ENCODE results near the gene POMP. TPM values are rescaled to one million over a fixed set of nuclear protein-coding genes. Genes with fewer than 3 reads are reported as not detected.

The POMP gene
- total RNA-seq, 4 donors from 2014 or later = 23.8 to 43.4 (median 40.3) TPM

- no peak for DNase-seq (ENCODE audit: low spot score in 2 of 2)
- 53 to 63% methylated on average over 15 of the region's 15 CpGs for WGBS, 2 donors
- TF ChIP-seq POLR2A (IDR thresholded peaks at IDR 0.05) (no peak), CTCF (IDR thresholded peaks at IDR 0.05) (no peak)
- intact Hi-C loops (cut with DNase I; ENCODE audit: low total_unique reads) = no loop called here
- H3K4me3 ChIP-seq (ENCODE audit: low read depth, poor library complexity, severe bottlenecking) = no peak overlapping the region
Observed at GRCh38 chr13:28623782-28624706, 34.9 kb upstream of the POMP start.

- intact Hi-C loops (cut with DNase I; ENCODE audit: low total_unique reads) = no loop called here
- no peak for DNase-seq (ENCODE audit: low spot score in 2 of 2)
- TF ChIP-seq POLR2A (IDR thresholded peaks at IDR 0.05) (no peak), CTCF (IDR thresholded peaks at IDR 0.05) (no peak)
- no peak overlapping the region for H3K4me3 ChIP-seq (ENCODE audit: low read depth, poor library complexity, severe bottlenecking)
- WGBS, 2 donors = 64 to 69% methylated on average over 11 of the region's 11 CpGs
Observed at GRCh38 chr13:28624707-28625432, 34.1 kb upstream of the POMP start.

GRCh38 chr13:28626266-28626665, 32.7 kb upstream of the POMP start:
- WGBS, 2 donors = 63 to 82% methylated on average over 5 of the region's 5 CpGs
- intact Hi-C loops (cut with DNase I; ENCODE audit: low total_unique reads) = no loop called here

GRCh38 chr13:28628241-28628640, 30.7 kb upstream of the POMP start:
- intact Hi-C loops (cut with DNase I; ENCODE audit: low total_unique reads) = no loop called here
- WGBS, 2 donors = 77 to 80% methylated on average over 4 of the region's 4 CpGs
- no peak overlapping the region for H3K4me3 ChIP-seq (ENCODE audit: low read depth, poor library complexity, severe bottlenecking)
- TF ChIP-seq CTCF (IDR thresholded peaks at IDR 0.05) (no peak), POLR2A (IDR thresholded peaks at IDR 0.05) (no peak)
- DNase-seq (ENCODE audit: low spot score in 2 of 2) = no peak

More at GRCh38 chr13:28626266-28626665, 32.7 kb upstream of the POMP start:
- H3K4me3 ChIP-seq (ENCODE audit: low read depth, poor library complexity, severe bottlenecking) = no peak overlapping the region
- TF ChIP-seq POLR2A (IDR thresholded peaks at IDR 0.05) = no peak
- no peak for TF ChIP-seq CTCF (IDR thresholded peaks at IDR 0.05)
- DNase-seq (ENCODE audit: low spot score in 2 of 2) = no peak

GRCh38 chr13:28630869-28631268, 28.1 kb upstream of the POMP start:
- no peak overlapping the region for H3K4me3 ChIP-seq (ENCODE audit: low read depth, poor library complexity, severe bottlenecking)
- intact Hi-C loops (cut with DNase I; ENCODE audit: low total_unique reads) = no loop called here
- WGBS, 2 donors = 75 to 80% methylated on average over 4 of the region's 4 CpGs
- no peak for DNase-seq (ENCODE audit: low spot score in 2 of 2)
- TF ChIP-seq POLR2A (IDR thresholded peaks at IDR 0.05) (no peak), CTCF (IDR thresholded peaks at IDR 0.05) (no peak)
